Skeletal muscle tissue (tissue), 4 donors: ENCODE measurements around the gene CA14. TPM values are rescaled to one million over a fixed set of nuclear protein-coding genes. Genes with fewer than 3 reads are reported as not detected.
"Not testable (repeated sequence)": the region's sequence is repeated elsewhere in the genome, so short reads cannot be mapped to it uniquely, and the experiment has no call there.

Experiments used
- H3K27ac ChIP-seq: one replicate; pipeline ENCODE4 v1.7.0; 2013; ENCODE audit warnings: mild to moderate bottlenecking, low read depth, low read length, inconsistent platforms
- H3K27me3 ChIP-seq, 3 donors: one replicate each; pipeline ENCODE4 v1.7.0; 2013; ENCODE audit warnings: low read length in 3 of 3; ENCODE audit not compliant: control insufficient read depth in 3 of 3, insufficient read depth in 3 of 3
- H3K36me3 ChIP-seq, 3 donors: one replicate each; pipeline ENCODE4 v1.7.0; 2013; ENCODE audit warnings: low read length in 3 of 3; ENCODE audit not compliant: control insufficient read depth in 3 of 3, insufficient read depth in 3 of 3
- H3K4me1 ChIP-seq, 3 donors: one replicate each; pipeline ENCODE4 v1.7.0; 2013; ENCODE audit warnings: low read length in 3 of 3, mild to moderate bottlenecking in 3 of 3; ENCODE audit not compliant: control insufficient read depth in 3 of 3, insufficient read depth in 3 of 3
- H3K4me3 ChIP-seq, 3 donors: one replicate each; pipeline ENCODE4 v1.7.0; 2013; ENCODE audit warnings: low read length in 3 of 3
- H3K9ac ChIP-seq, 3 donors: one replicate each; pipeline ENCODE4 v1.7.0; 2013; ENCODE audit warnings: low read length in 3 of 3, mild to moderate bottlenecking in 3 of 3, moderate library complexity in 2 of 3, low read depth in 1 of 3
- H3K9me3 ChIP-seq, 3 donors: one replicate each; pipeline ENCODE4 v1.7.0; 2013; ENCODE audit warnings: low read length in 3 of 3; ENCODE audit not compliant: control insufficient read depth in 3 of 3
- total RNA-seq: library from RNA; depleted of rRNA; stranded (reverse); fragments of >200 nt; gene quantifications from one replicate; pipeline ENCODE4 v1.2.3, GENCODE V29; 2014
- donor health status: Osteomylitis.

Gene CA14
- total RNA-seq, 1 donor from 2014 or later: 2.1 TPM

- Histone ChIP-seq H3K27me3 (no peaks in the 10 kb centered on the region), H3K4me3 (peak overlapping the region; percentile 80 to 95 (median 87)), H3K4me1 (peaks cover 7 to 13% (median 10%) of the 10 kb centered on the region in 3 donors), H3K27ac (peak overlapping the region; percentile 99), H3K36me3 (peaks cover 0 to 5% (median 4%) of the 10 kb centered on the region in 3 donors), H3K9me3 (no peaks in the 10 kb centered on the region), H3K9ac (peak overlapping the region; percentile 85 to 98 (median 97))
These were observed 22.2 kb upstream of the CA14 start for GRCh38 chr1:150235294-150235851.

- Histone ChIP-seq H3K9ac (peak within 1 kb of the TSS; percentile 85 to 98 (median 97)), H3K36me3 (peaks cover 0 to 4% (median 3%) of the 10 kb centered on the region in 3 donors), H3K27me3 (no peaks in the 10 kb centered on the region), H3K9me3 (no peaks in the 10 kb centered on the region), H3K4me1 (peaks cover 7 to 13% (median 10%) of the 10 kb centered on the region in 3 donors), H3K27ac (peak within 1 kb of the TSS; percentile 99), H3K4me3 (peak within 1 kb of the TSS; percentile 80 to 95 (median 87))
These were observed 21.5 kb upstream of the CA14 start, which contains the start of gene ANP32E for GRCh38 chr1:150235852-150236613. Gene ANP32E, minus strand, starts transcription at chr1:150236112. Its CDS starts 326 bp downstream, at chr1:150235786.

DNA sequence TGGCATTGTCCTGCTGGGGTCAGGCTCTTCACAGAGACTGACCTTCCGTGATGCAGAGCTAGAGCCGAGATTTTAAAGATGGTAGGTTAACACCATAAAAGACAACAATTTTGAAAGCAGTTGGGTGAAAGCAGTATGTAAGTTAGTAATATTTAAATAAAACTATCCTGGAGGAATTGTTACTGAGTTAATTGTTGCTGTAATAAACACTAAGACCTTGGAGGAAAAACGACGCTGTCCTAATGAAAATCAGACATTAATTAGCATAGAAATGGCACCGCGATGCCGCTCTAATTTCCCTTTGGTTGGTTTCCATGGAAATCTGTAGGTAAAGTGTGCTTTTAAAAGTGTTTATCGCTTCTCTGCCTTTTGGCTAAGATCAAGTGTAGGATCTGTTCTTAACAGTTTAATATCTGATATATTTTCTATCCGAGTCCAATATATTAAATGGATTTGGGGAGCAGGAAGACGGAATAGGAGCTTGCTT is 20.9 kb upstream of the CA14 start:
- Histone ChIP-seq H3K27ac (no peak overlapping the region), H3K4me3 (peak overlapping the region; percentile 73 to 95 (median 87)), H3K27me3 (no peaks in the 10 kb centered on the region), H3K9me3 (no peaks in the 10 kb centered on the region), H3K9ac (peak overlapping the region; percentile 20 to 69 (median 63)), H3K36me3 (peaks cover 0 to 2% (median 0%) of the 10 kb centered on the region in 3 donors), H3K4me1 (peaks cover 7 to 13% (median 10%) of the 10 kb centered on the region in 3 donors)

DNA sequence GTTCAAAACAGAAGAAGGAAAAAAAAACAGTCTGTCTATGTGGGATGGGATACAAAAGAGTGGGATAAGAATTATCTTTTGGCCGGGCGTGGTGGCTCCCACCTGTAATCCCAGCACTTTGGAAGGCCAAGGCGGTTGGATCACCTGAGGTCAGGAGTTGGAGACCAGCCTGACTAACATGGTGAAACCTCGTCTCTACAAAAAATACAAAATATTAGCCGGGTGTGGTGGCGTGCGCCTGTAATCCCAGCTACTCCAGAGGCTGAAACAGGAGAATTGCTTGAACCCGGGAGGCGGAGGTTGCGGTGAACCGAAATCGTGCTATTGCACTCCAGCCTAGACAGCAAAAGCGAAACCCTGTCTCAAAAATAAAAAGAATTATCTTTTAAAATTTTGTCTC is 20.4 kb upstream of the CA14 start:
- not testable (repeated sequence) for H3K36me3 ChIP-seq, H3K4me3 ChIP-seq, H3K27me3 ChIP-seq, H3K9me3 ChIP-seq, H3K9ac ChIP-seq, H3K27ac ChIP-seq
- peaks cover 7 to 13% (median 10%) of the 10 kb centered on the region in 3 donors for H3K4me1 ChIP-seq

- Histone ChIP-seq H3K4me3 (no peak overlapping the region), H3K27me3 (no peaks in the 10 kb centered on the region), H3K4me1 (peaks cover 7 to 13% (median 10%) of the 10 kb centered on the region in 3 donors)
These were observed 19.8 kb upstream of the CA14 start for GRCh38 chr1:150237746-150238145.

GRCh38 chr1:150243003-150243402 is 14.6 kb upstream of the CA14 start:
- Histone ChIP-seq H3K9me3 (no peaks in the 10 kb centered on the region), H3K4me3 (no peak overlapping the region), H3K36me3 (no peaks in the 10 kb centered on the region), H3K4me1 (no peaks in the 10 kb centered on the region), H3K9ac (no peak overlapping the region), H3K27ac (no peak overlapping the region), H3K27me3 (no peaks in the 10 kb centered on the region)

More at GRCh38 chr1:150237746-150238145, 19.8 kb upstream of the CA14 start:
- Histone ChIP-seq H3K9me3 (no peaks in the 10 kb centered on the region), H3K36me3 (peaks cover 0 to 2% (median 0%) of the 10 kb centered on the region in 3 donors), H3K27ac (no peak overlapping the region), H3K9ac (no peak overlapping the region)

GRCh38 chr1:150249936-150250335 is 7.6 kb upstream of the CA14 start:
- Histone ChIP-seq H3K4me1 (no peaks in the 10 kb centered on the region), H3K27me3 (no peaks in the 10 kb centered on the region), H3K27ac (no peak overlapping the region), H3K9me3 (no peaks in the 10 kb centered on the region), H3K4me3 (no peak overlapping the region), H3K36me3 (no peaks in the 10 kb centered on the region), H3K9ac (no peak overlapping the region)

GRCh38 chr1:150256198-150256553 is 1.4 kb upstream of the CA14 start:
- H3K36me3 ChIP-seq: no peaks in the 10 kb centered on the region
- peak overlapping the region; percentile 19 to 78 (median 47) for H3K4me3 ChIP-seq
- no peaks in the 10 kb centered on the region for H3K27me3 ChIP-seq
- H3K9ac ChIP-seq: peak overlapping the region in 1 of 3 donors; percentile 77
- peaks cover 27 to 37% (median 35%) of the 10 kb centered on the region in 3 donors for H3K4me1 ChIP-seq
- H3K9me3 ChIP-seq: no peaks in the 10 kb centered on the region
- H3K27ac ChIP-seq: peak overlapping the region; percentile 39

DNA sequence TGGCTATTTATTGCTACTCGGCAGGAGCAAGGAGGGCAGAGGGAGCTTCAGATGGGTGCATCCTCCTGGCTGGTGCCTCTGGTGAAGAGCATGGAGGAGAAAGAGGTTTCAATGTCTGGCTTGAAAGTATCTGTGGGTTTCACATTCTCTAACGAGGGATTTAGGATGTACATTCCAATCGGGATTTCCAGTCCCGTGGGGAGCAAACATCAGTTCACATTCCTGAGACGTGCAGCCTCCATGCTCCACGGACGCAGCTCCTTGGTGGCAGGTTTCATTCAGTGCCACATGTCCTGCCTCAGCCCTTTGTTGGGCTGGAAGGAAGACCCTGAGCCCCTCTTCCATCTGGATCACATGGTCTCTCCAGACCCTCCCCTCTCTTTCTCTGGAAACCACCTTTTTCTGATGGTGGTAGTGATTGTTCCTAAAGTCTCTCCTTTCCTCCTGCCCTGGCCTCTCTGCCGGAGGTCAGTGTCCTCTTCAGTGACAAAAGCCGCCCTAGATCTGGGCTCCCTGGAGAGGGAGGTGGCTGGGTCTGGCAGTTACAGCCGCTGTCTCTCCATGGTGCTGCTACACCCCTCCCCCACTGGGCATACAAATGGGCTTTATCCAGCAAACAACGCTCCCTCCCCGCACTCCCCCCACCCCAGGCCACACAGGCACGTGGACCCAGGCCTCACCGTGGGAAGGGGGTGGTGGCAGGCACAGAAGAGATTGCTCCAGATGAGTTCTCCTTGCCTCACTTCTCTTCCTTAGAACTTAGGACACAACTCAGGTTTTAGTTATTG is 826 bp upstream of the CA14 start:
- H3K27ac ChIP-seq: peak overlapping the region; percentile 39
- peak overlapping the region in 1 of 3 donors; percentile 77 for H3K9ac ChIP-seq
- no peaks in the 10 kb centered on the region for H3K27me3 ChIP-seq
- peaks cover 0 to 2% (median 0%) of the 10 kb centered on the region in 3 donors for H3K36me3 ChIP-seq
- H3K4me1 ChIP-seq: peaks cover 27 to 37% (median 35%) of the 10 kb centered on the region in 3 donors
- peak overlapping the region; percentile 19 to 78 (median 47) for H3K4me3 ChIP-seq
- H3K9me3 ChIP-seq: no peaks in the 10 kb centered on the region
